ENCODE results near the gene LMO7.
A peak's percentile ranks its signal among the peaks of the same experiment; 100 is the strongest.

LMO7 gene

DNA sequence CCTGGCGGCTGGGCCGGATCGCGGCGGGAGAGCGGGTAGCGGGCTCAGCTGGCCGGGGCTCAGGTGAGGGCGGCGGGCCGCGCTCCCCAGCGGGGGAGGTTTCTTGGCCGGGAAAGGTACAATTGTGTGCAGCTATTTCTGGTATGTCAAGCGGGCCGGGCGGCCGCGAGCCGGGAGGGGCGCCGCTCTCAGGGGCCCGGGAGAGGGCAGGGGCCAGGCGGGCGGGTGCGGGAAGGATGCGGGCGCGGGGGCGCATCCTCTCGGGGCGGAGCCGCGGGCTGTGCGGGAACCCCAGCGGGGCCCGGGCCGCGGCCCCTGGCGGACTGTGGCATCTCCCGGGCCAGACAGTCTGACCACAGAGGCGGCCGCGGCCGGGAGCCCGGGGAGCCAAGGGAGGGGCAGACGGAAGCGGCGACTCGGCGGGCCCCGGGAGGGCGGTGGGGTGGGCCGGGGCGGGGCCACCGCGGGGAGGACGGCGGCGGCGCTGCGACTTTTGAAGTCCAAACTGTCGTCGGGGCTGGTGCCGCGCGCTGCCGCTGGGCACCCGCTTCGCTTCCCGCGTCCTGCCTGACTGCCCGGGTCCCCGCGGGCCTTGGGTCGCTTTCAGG is at the start of gene LMO7:
Gene LMO7, plus strand, starts transcription at position 503 of the 608 bp plus-strand sequence. CDS start 328 bp downstream, outside the sequence.
- peak; percentile 71 for DNase-seq (ENCODE audit: low read depth, low spot score)

- peak; percentile 12 for DNase-seq (ENCODE audit: low read depth, low spot score)
These were observed 48.5 kb upstream of the LMO7 start for GRCh38 chr13:75587679-75588078.

DNA sequence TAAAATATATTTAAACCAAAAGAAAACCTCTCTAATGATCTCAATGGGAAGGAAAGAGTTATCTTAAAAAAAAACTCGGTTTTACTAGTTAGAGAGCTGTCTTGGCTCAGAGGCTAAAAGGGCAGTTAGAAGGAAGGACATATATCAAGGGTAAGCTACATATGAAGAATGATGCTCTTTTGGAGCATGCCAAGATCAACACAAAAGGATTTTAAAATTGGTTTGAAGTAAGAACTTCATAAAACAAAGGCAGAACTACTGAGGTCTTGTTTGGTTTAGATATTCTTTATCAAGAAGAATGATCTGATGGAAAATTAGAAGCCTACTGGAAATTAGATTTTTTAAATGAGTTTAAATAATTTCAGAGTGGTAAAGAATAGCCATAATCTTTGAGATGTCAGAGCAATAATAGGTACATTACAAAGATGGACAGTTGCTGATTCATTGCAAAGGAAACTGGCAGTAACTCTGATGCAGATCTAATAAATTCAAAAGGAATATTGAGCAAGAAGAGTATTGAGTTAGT is 39.4 kb upstream of the LMO7 start:
- DNase-seq (ENCODE audit: low read depth, low spot score), result no peak

DNA sequence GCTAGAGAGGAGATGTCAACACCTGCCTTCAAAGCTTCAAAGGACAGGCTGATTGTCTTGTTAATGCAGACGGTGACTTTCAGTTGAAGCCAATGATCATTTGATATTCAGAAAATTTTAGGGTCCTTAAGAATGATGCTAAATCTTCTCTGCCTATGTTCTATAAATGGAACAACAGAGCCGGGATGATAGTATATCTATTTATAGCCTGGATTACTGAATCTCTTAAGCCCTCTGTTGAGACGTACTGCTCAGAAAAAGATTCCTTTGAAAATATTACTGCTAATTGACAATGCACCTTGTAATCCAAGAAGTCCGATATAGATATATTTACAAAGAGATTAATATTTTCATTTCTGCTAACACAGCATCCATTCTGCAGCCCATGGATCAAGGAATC is 35.8 kb upstream of the LMO7 start:
- DNase-seq (ENCODE audit: low read depth, low spot score), result no peak

- no peak for DNase-seq (ENCODE audit: low read depth, low spot score)
These were observed 33.1 kb upstream of the LMO7 start for GRCh38 chr13:75603038-75603437.

GRCh38 chr13:75607447-75607846 is 28.7 kb upstream of the LMO7 start:
- no peak for DNase-seq (ENCODE audit: low read depth, low spot score)

GRCh38 chr13:75610466-75610865 is 25.7 kb upstream of the LMO7 start:
- no peak for DNase-seq (ENCODE audit: low read depth, low spot score)

- DNase-seq (ENCODE audit: low read depth, low spot score), result no peak
These were observed 23.8 kb upstream of the LMO7 start for GRCh38 chr13:75612354-75612753.

- DNase-seq (ENCODE audit: low read depth, low spot score), result no peak
These were observed 18.9 kb upstream of the LMO7 start for GRCh38 chr13:75617230-75617629.

DNA sequence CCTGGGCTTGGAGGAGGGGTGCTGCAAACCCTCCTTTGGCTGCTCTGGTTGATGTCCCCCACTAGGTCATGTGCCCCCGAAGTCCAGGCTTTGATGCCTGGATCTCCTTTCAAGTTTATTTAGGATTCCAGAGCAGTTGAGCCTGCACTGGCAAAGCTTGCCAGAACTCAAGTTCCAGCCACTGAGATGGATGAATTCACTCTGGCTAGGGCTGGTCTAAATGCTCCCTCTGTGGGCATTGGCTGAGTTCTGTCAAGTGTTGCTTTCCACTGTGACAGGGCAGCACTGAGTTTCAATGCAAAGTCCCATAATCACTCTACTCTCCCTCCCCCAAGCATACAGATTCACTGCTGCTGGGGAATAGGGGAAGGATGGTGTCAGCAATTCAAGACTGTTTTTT is 17.8 kb upstream of the LMO7 start:
- no peak for DNase-seq (ENCODE audit: low read depth, low spot score)

DNA sequence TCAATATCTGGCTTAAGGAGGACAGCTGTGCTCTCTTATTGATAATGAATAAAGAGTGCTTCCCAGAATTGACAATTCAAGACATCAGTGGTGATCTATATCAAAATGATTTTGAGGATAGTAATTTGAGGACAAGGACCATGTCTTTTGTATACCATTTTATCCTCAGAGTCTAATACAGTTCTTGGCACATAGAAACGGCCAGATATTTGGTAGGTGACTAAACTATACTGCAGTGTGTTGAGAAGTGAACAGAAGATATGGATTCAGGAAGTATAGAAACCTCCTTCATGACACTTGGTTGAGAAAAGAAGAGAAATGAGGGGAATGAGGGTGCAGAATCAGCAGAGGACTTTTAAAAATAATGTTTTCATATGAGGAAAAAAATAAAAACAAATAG is 16.1 kb upstream of the LMO7 start:
- no peak for DNase-seq (ENCODE audit: low read depth, low spot score)

GRCh38 chr13:75621147-75621546 is 15.0 kb upstream of the LMO7 start:
- no peak for DNase-seq (ENCODE audit: low read depth, low spot score)

- DNase-seq (ENCODE audit: low read depth, low spot score), result peak; percentile 54
These were observed 7.3 kb upstream of the LMO7 start for GRCh38 chr13:75628801-75629200.

- no peak for DNase-seq (ENCODE audit: low read depth, low spot score)
These were observed 2.8 kb upstream of the LMO7 start for GRCh38 chr13:75633285-75633684.

DNA sequence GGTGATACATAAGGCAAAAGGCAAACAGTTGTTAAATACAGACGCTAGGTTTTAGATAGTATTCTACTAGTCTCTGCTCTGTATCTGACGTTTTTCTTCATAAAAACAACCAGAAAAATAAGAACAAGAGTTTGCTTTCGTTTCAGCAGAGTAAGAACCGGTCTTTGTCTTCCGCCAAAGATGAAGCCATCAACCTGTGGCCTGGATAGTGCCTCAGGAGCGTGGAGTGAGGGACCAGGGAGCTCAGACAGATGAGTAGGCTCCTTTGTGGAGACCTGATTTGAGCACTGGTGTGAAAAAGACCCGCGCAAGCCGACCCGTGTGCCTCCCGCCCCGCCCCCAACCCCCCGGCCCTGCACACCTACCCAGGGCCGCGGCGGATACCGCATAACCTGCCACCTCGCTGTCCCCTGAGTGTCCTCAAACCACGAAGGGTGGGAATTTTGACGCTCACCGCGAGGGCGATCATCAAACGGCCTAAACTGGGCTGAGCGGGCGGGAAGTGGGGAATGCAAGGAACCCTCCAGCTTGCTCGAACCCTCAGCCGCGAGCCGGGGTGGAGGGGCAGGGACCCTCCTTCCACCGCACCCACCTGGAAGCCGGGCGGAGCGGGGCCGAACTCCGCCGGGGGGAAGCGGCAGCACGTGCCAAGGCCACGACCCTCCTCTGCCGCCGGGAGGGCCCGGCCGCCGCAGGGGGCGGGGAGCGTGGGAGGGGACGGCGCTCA is 866 bp upstream of the LMO7 start:
- peak; percentile 8 for DNase-seq (ENCODE audit: low read depth, low spot score)

DNA sequence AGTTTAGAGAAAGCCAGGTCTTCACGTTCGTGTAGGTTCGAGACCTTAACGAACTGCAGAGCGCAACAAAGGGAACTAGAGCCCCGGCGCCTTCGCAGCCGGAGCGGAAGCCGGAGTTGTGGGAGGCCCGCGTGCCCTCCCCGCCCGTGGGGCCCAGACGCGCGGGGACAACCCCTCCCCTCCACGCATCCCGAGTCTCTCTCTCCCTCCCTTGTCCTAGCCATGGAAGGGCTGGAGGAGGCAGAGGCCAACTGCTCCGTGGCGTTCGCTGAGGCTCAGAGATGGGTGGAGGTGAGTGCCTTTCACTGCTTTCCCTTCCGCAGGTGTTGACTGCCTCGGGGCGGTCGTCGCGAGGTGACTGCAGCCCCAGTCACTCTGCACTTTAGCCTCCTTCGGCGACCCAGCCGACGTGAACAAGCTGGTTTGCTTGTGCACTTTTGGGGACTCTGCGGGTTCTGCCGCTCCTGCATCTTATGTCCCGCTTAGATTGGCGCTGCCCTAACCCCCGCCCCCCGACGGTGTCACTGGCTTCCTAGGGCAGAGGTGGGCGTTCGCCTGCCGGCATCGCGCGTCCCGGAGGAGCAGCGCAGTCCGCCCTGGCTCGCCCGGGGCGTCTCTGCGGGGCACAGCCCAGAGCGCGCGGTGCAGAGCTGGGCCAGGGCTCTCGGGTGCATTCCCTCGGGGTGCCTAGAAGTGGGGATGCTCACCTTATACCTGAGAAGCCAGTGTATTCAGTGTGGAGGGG is 478 bp downstream of the LMO7 start:
- peak; percentile 72 for DNase-seq (ENCODE audit: low read depth, low spot score)

GRCh38 chr13:75637181-75637750 is 1.1 kb downstream of the LMO7 start:
- no peak for DNase-seq (ENCODE audit: low read depth, low spot score)

DNA sequence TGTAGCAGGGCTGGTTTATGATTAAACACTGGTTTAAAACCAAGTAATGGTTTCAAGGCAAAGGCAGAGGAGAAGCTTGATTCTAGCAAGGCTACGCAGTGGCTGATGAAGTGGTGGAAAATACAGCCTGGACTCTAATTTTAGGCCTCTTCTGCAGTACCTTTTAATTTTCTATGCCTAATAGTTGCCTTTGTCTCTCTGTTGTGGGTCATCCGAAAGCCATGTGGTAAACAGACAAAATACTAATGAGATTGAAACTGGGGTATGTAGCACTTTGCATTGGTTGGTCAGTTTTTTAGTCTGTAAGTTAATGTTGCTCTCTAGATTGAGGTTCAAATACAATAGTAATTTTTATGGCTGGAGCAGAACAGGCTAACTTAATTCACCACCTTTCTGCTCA is 3.3 kb downstream of the LMO7 start:
- no peak for DNase-seq (ENCODE audit: low read depth, low spot score)

- no peak for DNase-seq (ENCODE audit: low read depth, low spot score)
These were observed 4.9 kb downstream of the LMO7 start for GRCh38 chr13:75641026-75641425.

GRCh38 chr13:75643182-75643581 is 7.1 kb downstream of the LMO7 start:
- DNase-seq (ENCODE audit: low read depth, low spot score), result no peak

- no peak for DNase-seq (ENCODE audit: low read depth, low spot score)
These were observed 7.6 kb downstream of the LMO7 start for GRCh38 chr13:75643693-75644092.

DNA sequence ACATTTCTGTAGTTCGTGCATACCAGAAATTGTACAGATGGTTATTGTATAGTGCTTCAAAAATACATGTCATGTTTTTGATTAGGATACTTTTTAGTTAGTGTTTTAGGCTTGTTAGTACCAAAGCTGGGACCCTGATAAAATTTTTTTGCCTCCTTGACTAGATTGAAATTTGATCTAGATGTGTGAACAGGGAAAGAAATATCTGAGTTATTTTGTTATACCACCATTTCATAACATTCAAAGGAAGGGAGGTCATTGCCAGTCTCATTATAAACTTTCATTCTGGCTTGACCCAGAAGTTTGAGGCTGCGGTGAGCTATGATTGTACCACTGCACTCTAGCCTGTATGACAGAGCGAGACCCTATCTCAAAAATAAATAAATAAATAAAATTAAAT is 9.0 kb downstream of the LMO7 start:
- no peak for DNase-seq (ENCODE audit: low read depth, low spot score)
